Stimulated activated CD8-positive, alpha-beta memory T cell treated with anti-CD3 and anti-CD28 coated beads, Interleukin-12 subunit alpha, Interleukin-12 subunit beta, amount 100 ng/mL, for 1 hour (primary cell): ENCODE data around the gene SEPTIN14.
"Not testable (repeated sequence)": the region's sequence is repeated elsewhere in the genome, so short reads cannot be mapped to it uniquely, and the experiment has no call there.

Experiments used
- DNase-seq: peaks from one replicate; pipeline ENCODE4 v3.0.0-alpha.2; 2020; ENCODE audit warnings: low read depth

SEPTIN14 gene

GRCh38 chr7:55862652-55863051 lies at the start of gene SEPTIN14:
Gene SEPTIN14, minus strand, starts transcription at chr7:55862752. Its CDS starts 756 bp downstream, at chr7:55861996.
- not testable (repeated sequence) for DNase-seq

GRCh38 chr7:55903985-55904759 lies 41.6 kb upstream of the SEPTIN14 start:
- DNase-seq, result no peak

GRCh38 chr7:55901059-55901458 lies 38.5 kb upstream of the SEPTIN14 start:
- not testable (repeated sequence) for DNase-seq

- no peak for DNase-seq
These were observed 35.7 kb upstream of the SEPTIN14 start for GRCh38 chr7:55898287-55898686.

- DNase-seq, result no peak
These were observed 32.5 kb upstream of the SEPTIN14 start for GRCh38 chr7:55895021-55895420.

- no peak for DNase-seq
These were observed 31.4 kb upstream of the SEPTIN14 start for GRCh38 chr7:55893940-55894339.

- DNase-seq, result not testable (repeated sequence)
These were observed 25.8 kb upstream of the SEPTIN14 start for GRCh38 chr7:55888378-55888777.

GRCh38 chr7:55887821-55888247 lies 25.3 kb upstream of the SEPTIN14 start:
- DNase-seq, result no peak

- DNase-seq, result no peak
These were observed 21.8 kb upstream of the SEPTIN14 start for GRCh38 chr7:55884321-55884720.

GRCh38 chr7:55878691-55879090 lies 16.1 kb upstream of the SEPTIN14 start:
- DNase-seq, result no peak

GRCh38 chr7:55877308-55877707 lies 14.8 kb upstream of the SEPTIN14 start:
- no peak for DNase-seq

- DNase-seq, result no peak
These were observed 11.2 kb upstream of the SEPTIN14 start for GRCh38 chr7:55873765-55874164.

- no peak for DNase-seq
These were observed 9.5 kb upstream of the SEPTIN14 start for GRCh38 chr7:55871932-55872485.

- DNase-seq, result not testable (repeated sequence)
These were observed 6.4 kb upstream of the SEPTIN14 start for GRCh38 chr7:55868989-55869388.

GRCh38 chr7:55845164-55845563 lies 17.4 kb downstream of the SEPTIN14 start:
- DNase-seq, result not testable (repeated sequence)

- no peak for DNase-seq
These were observed 24.0 kb downstream of the SEPTIN14 start for GRCh38 chr7:55838595-55838994.

- DNase-seq, result no peak
These were observed 35.0 kb downstream of the SEPTIN14 start for GRCh38 chr7:55827577-55827976.

GRCh38 chr7:55818686-55819085 lies 43.9 kb downstream of the SEPTIN14 start:
- DNase-seq, result no peak

- DNase-seq, result not testable (repeated sequence)
These were observed 65.3 kb downstream of the SEPTIN14 start for GRCh38 chr7:55797260-55797659.

GRCh38 chr7:55794527-55794926 lies 68.0 kb downstream of the SEPTIN14 start:
- DNase-seq, result no peak

- DNase-seq, result no peak
These were observed 70.5 kb downstream of the SEPTIN14 start for GRCh38 chr7:55792048-55792447.

GRCh38 chr7:55787796-55788195 lies 74.8 kb downstream of the SEPTIN14 start:
- no peak for DNase-seq

GRCh38 chr7:55786901-55787300 lies 75.7 kb downstream of the SEPTIN14 start:
- DNase-seq, result no peak

GRCh38 chr7:55785444-55785843 lies 77.1 kb downstream of the SEPTIN14 start:
- DNase-seq, result not testable (repeated sequence)
